H1 (cell line): ENCODE results near the gene MEGF11. TPM values are rescaled to one million over a fixed set of nuclear protein-coding genes. Genes with fewer than 3 reads are reported as not detected.

Experiments used
- CTCF ChIA-PET: fragments of 300-600 bp; sonication (Branson Sonifier 250); formaldehyde crosslinking; loops from one replicate; lab custom pipeline; 2021; ENCODE audit not compliant: partially characterized antibody; lab: Charles Lee
- POLR2A ChIA-PET: fragments of 300-600 bp; sonication (Branson Sonifier 250); formaldehyde crosslinking; loops from one replicate; lab custom pipeline; 2021; ENCODE audit warnings: inconsistent platforms; ENCODE audit not compliant: partially characterized antibody; lab: Charles Lee
- DNase-seq, 2 experiments: peaks; one replicate each; pipeline versions ENCODE4 v3.0.0 to v3.0.0-alpha.2; 2010 to 2022; ENCODE audit warnings: low spot score in 2 of 2, low read depth in 1 of 2, mixed read lengths in 1 of 2
- FAIRE-seq: peaks from 2 replicates; lab custom pipeline; 2011; peaks lifted over from hg19 to GRCh38; lab: Jason Lieb, UNC
- H2AFZ ChIP-seq: 2 replicates; pipeline ENCODE4 v1.8.1; 2012; ENCODE audit warnings: low read length, inconsistent platforms
- H2AK5ac ChIP-seq: 2 replicates; pipeline ENCODE4 v1.6.1; 2013; ENCODE audit warnings: low read depth, low read length
- H2BK120ac ChIP-seq: replicated peaks from 2 replicates; pipeline ENCODE3; 2013; ENCODE audit warnings: low read depth, low read length, inconsistent platforms
- H2BK12ac ChIP-seq: 2 replicates; pipeline ENCODE4 v1.6.1; 2013; ENCODE audit warnings: low read depth, low read length
- H2BK15ac ChIP-seq: 2 replicates; pipeline ENCODE4 v1.6.1; 2013; ENCODE audit warnings: low read length
- H2BK20ac ChIP-seq: 2 replicates; pipeline ENCODE4 v1.6.1; 2013; ENCODE audit warnings: low read length
- H2BK5ac ChIP-seq: 2 replicates; pipeline ENCODE4 v1.6.1; 2013; ENCODE audit warnings: low read depth, low read length
- H3K14ac ChIP-seq: 2 replicates; pipeline ENCODE4 v1.6.1; 2013; ENCODE audit warnings: inconsistent platforms; ENCODE audit not compliant: insufficient read length
- H3K18ac ChIP-seq: 2 replicates; pipeline ENCODE4 v1.6.1; 2013; ENCODE audit warnings: low read length; ENCODE audit errors: extremely low read depth
- H3K23ac ChIP-seq: 2 replicates; pipeline ENCODE4 v1.6.1; 2013; ENCODE audit warnings: inconsistent platforms; ENCODE audit not compliant: insufficient read length
- H3K23me2 ChIP-seq: 2 replicates; pipeline ENCODE4 v1.6.1; 2013; ENCODE audit warnings: low read depth, low read length
- H3K27ac ChIP-seq: 2 replicates; pipeline ENCODE4 v1.6.1; 2011; ENCODE audit warnings: low read depth, low read length, inconsistent platforms
- H3K27me3 ChIP-seq, 4 experiments: replicated peaks in 1 of 4; 1 replicate in 1 of 4; 2 replicates in 3 of 4; pipeline versions ENCODE4 v1.6.1 to v1.8.1; 2011 to 2013; ENCODE audit warnings: low read length in 3 of 4, mild to moderate bottlenecking in 3 of 4, inconsistent platforms in 2 of 4, mixed read lengths in 2 of 4, moderate library complexity in 1 of 4; ENCODE audit not compliant: control insufficient read depth in 3 of 4, insufficient read depth in 3 of 4; ENCODE audit errors: extremely low read depth in 1 of 4
- H3K36me3 ChIP-seq, 4 experiments: 2 replicates each; pipeline versions ENCODE4 v1.6.1 to v1.8.1; 2011 to 2013; ENCODE audit warnings: mild to moderate bottlenecking in 4 of 4, low read length in 3 of 4, moderate library complexity in 2 of 4, control low read depth in 1 of 4, inconsistent platforms in 1 of 4; ENCODE audit not compliant: insufficient read depth in 4 of 4, control insufficient read depth in 2 of 4
- H3K4ac ChIP-seq: replicated peaks from 2 replicates; pipeline ENCODE3; 2013; ENCODE audit warnings: low read length, low read depth, mixed read lengths, inconsistent platforms; ENCODE audit not compliant: insufficient read length
- H3K4me1 ChIP-seq, 4 experiments: replicated peaks in 1 of 4; 1 replicate in 1 of 4; 2 replicates in 3 of 4; pipeline versions ENCODE4 v1.6.1 to v1.8.1; 2011 to 2013; ENCODE audit warnings: low read length in 3 of 4, inconsistent platforms in 2 of 4, mixed read lengths in 1 of 4; ENCODE audit not compliant: insufficient read depth in 4 of 4, control insufficient read depth in 3 of 4
- H3K4me2 ChIP-seq, 2 experiments: 2 replicates each; pipeline versions ENCODE4 v1.6.1 to v1.8.1; 2011 to 2013; ENCODE audit warnings: low read depth in 2 of 2, low read length in 2 of 2, control low read depth in 1 of 2, inconsistent platforms in 1 of 2, mild to moderate bottlenecking in 1 of 2; ENCODE audit not compliant: insufficient read depth in 1 of 2
- H3K4me3 ChIP-seq, 4 experiments: fragments of 200-600, 300-600 bp in 1 of 4; sonication (generic), shearing (Covaris generic), sonication (Bioruptor Twin) in 1 of 4; 2 replicates each; pipeline versions ENCODE4 v1.5.1 to v1.8.1; 2011 to 2016; ENCODE audit warnings: low read length in 4 of 4, low read depth in 3 of 4, control low read depth in 2 of 4, inconsistent platforms in 2 of 4, mild to moderate bottlenecking in 2 of 4, mixed read lengths in 1 of 4, moderate library complexity in 1 of 4; ENCODE audit not compliant: insufficient read depth in 2 of 4; ENCODE audit errors: extremely low read depth in 1 of 4
- H3K56ac ChIP-seq: replicated peaks from 2 replicates; pipeline ENCODE3; 2013; ENCODE audit warnings: low read depth, mild to moderate bottlenecking, mixed read lengths, low read length, inconsistent platforms; ENCODE audit not compliant: insufficient read length
- H3K79me1 ChIP-seq: 2 replicates; pipeline ENCODE4 v1.6.1; 2013; ENCODE audit warnings: low read depth, low read length, control low read depth
- H3K79me2 ChIP-seq, 2 experiments: 2 replicates each; pipeline versions ENCODE4 v1.6.1 to v1.8.1; 2012 to 2013; ENCODE audit warnings: low read length in 2 of 2, mild to moderate bottlenecking in 2 of 2, inconsistent platforms in 1 of 2; ENCODE audit not compliant: insufficient read depth in 2 of 2, control insufficient read depth in 1 of 2
- H3K9ac ChIP-seq, 4 experiments: replicated peaks in 1 of 4; 1 replicate in 1 of 4; 2 replicates in 3 of 4; pipeline versions ENCODE4 v1.6.1 to v1.8.1; 2011 to 2013; ENCODE audit warnings: low read depth in 3 of 4, low read length in 3 of 4, control low read depth in 2 of 4, mild to moderate bottlenecking in 2 of 4, moderate library complexity in 2 of 4, inconsistent platforms in 1 of 4; ENCODE audit errors: extremely low read depth in 1 of 4
- H3K9me3 ChIP-seq, 2 experiments: 2 replicates each; pipeline versions ENCODE4 v1.6.1 to v1.8.1; 2012 to 2013; ENCODE audit warnings: mild to moderate bottlenecking in 2 of 2, moderate library complexity in 2 of 2, control low read depth in 1 of 2, inconsistent platforms in 1 of 2, low read depth in 1 of 2, low read length in 1 of 2, mixed read lengths in 1 of 2; ENCODE audit not compliant: insufficient read depth in 2 of 2
- H4K20me1 ChIP-seq, 2 experiments: replicated peaks in 1 of 2; 2 replicates each; pipeline versions ENCODE3 to v1.8.1; 2011 to 2013; ENCODE audit warnings: inconsistent platforms in 2 of 2, low read length in 2 of 2, mild to moderate bottlenecking in 1 of 2; ENCODE audit not compliant: insufficient read depth in 2 of 2, control insufficient read depth in 1 of 2
- H4K5ac ChIP-seq: 2 replicates; pipeline ENCODE4 v1.6.1; 2013; ENCODE audit warnings: low read length, low read depth, mixed read lengths, inconsistent platforms; ENCODE audit not compliant: insufficient read length
- H4K8ac ChIP-seq: 2 replicates; pipeline ENCODE4 v1.8.0; 2013; ENCODE audit warnings: mild to moderate bottlenecking, moderate library complexity, low read length, inconsistent platforms; ENCODE audit not compliant: insufficient read depth; ENCODE audit errors: extremely low read depth
- H4K91ac ChIP-seq: replicated peaks from 2 replicates; pipeline ENCODE3; 2013; ENCODE audit warnings: low read length, mixed read lengths, inconsistent platforms; ENCODE audit not compliant: insufficient read length
- KDM4A ChIP-seq: IDR thresholded peaks from one replicate; pipeline ENCODE4 v1.7.1; 2012; ENCODE audit warnings: low read depth, mild to moderate bottlenecking, moderate library complexity, low read length, inconsistent platforms; ENCODE audit not compliant: severe bottlenecking
- POLR2A ChIP-seq, 2 experiments: IDR thresholded peaks; 1 replicate in 1 of 2; 2 replicates in 1 of 2; pipeline ENCODE4 v1.6.1; 2011; ENCODE audit warnings: low read depth in 2 of 2, low read length in 2 of 2, mild to moderate bottlenecking in 2 of 2; ENCODE audit errors: control extremely low read depth in 1 of 2
- SP2 ChIP-seq: IDR thresholded peaks from 2 replicates; pipeline ENCODE4 v1.6.1; 2012; ENCODE audit warnings: mild to moderate bottlenecking, low read length, inconsistent platforms
- SRF ChIP-seq: IDR thresholded peaks from 2 replicates; pipeline ENCODE4 v1.6.1; 2011; ENCODE audit warnings: mild to moderate bottlenecking, low read depth, low read length, moderate library complexity
- TAF7 ChIP-seq: optimal IDR thresholded peaks from 2 replicates; pipeline ENCODE3; 2011; ENCODE audit warnings: low read depth, mild to moderate bottlenecking, inconsistent platforms, low read length, moderate library complexity, borderline replicate concordance
- TEAD4 ChIP-seq: IDR thresholded peaks from 2 replicates; pipeline ENCODE4 v1.6.1; 2012; ENCODE audit warnings: low read depth, low read length, inconsistent platforms, mixed read lengths
- YY1 ChIP-seq: IDR thresholded peaks from 2 replicates; pipeline ENCODE4 v1.6.1; 2011; ENCODE audit warnings: low read depth, mild to moderate bottlenecking, low read length
- ZNF274 ChIP-seq: IDR thresholded peaks from 2 replicates; pipeline ENCODE4 v1.7.0; 2012; ENCODE audit warnings: low read length, borderline replicate concordance; ENCODE audit errors: extremely low read depth
- WGBS, 2 experiments: shearing (Covaris generic) in 1 of 2; methylation state at CpG; one replicate each; pipeline versions ENCODE4 v1.1.6 to v1.1.7; 2013 to 2015; ENCODE audit warnings: low lambda C conversion rate in 2 of 2, mixed read lengths in 2 of 2, inconsistent platforms in 1 of 2, low coverage in 1 of 2, missing lambda C conversion rate in 1 of 2; ENCODE audit not compliant: insufficient replicate concordance in 2 of 2, insufficient coverage in 1 of 2, insufficient read length in 1 of 2; ENCODE audit errors: extremely low coverage in 1 of 2, missing lambda C conversion rate in 1 of 2; 5-methylcytosine and 5-hydroxymethylcytosine counted together
- polyA plus RNA-seq, 7 experiments: library from polyadenylated mRNA; depleted of rRNA in 3 of 7; stranded (reverse) in 5 of 7; unstranded in 2 of 7; fragments of >200 nt in 5 of 7; fragments of 200-250 nt in 2 of 7; gene quantifications; 1 replicate in 5 of 7; 2 replicates in 1 of 7; 4 replicates in 1 of 7; pipeline versions ENCODE4 v1.2.1 to v1.2.3, GENCODE V29; 2011 to 2013; ENCODE audit warnings: missing spikeins in 2 of 7, mixed read lengths in 2 of 7
- total RNA-seq: library from RNA; stranded (reverse); fragmentation: NEBNext Ultra II Directional; extraction: Animal tissue kit (Norgen Biotek cat#: 25700); gene quantifications from 2 replicates; pipeline ENCODE4 v1.2.1, GENCODE V29; 2021
- TF ChIP-seq, protein P1 (sequence below): IDR thresholded peaks from 2 replicates; pipeline ENCODE4 v1.6.1; 2012; ENCODE audit warnings: inconsistent platforms

The MEGF11 gene
- total and polyA plus RNA-seq, 2 of the 8 experiments (the other 6 are each of a cell fraction or from before 2014, with no cell fraction given): 4.4 to 4.8 TPM

DNA sequence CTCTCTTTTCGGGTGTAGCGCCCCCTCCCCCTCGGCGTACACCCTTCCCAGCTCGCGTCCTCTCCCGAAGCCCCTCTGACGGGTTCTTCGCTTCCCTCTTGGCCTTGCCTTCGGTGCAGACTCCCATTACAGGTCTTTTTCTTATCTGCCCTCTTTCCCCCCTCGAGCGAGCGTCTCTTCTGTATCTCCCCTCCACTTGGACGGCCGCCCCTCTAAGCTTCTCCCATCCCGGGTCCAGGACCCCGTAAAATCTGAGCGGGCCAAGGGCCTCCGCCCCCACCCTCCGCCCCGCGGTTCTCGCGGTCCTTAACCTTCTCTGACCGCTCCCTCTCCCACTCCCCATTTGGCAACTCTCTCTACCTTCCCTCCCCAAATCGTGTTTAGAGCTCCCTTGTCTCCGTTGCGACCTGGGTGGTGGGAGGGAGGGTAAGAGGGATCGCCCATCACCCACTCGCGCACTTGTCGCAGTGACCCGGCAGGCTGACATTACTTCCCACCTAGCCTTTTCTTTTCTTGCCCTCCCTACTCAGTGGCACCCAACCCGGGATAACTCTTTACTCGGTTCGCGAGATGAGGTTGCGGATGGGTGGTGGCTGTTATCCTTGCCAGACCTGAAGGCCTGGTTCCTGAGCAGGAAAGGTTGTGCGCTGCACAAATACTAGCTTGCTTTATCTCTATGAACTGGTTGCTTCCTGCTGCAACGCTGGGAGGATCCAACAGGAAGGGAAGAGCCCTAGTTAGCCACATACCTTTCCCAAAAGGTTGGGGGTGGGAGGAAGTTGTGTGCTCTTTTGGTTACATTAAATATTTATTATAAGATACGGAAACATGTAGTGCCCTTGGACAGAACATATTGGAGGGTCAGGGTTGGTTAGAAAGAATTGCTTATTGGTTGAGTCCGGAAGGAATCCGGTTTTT, 383.3 kb downstream of the MEGF11 start:
- Histone ChIP-seq H3K27me3 (no peaks in the 10 kb centered on the region), H3K18ac (peak overlapping the region; percentile 72), H3K9me3 (no peaks in the 10 kb centered on the region), H3K36me3 (no peaks in the 10 kb centered on the region; a peak in 1 of 8 replicates), H2BK20ac (no peak overlapping the region), H2BK12ac (no peak overlapping the region; the same call in 1 of the 2 replicates), H3K56ac (peak overlapping the region; percentile 43), H3K23ac (no peak overlapping the region), H2BK5ac (peak overlapping the region; percentile 98), H3K9ac (peak overlapping the region; percentile 25 to 96 (median 84)), H4K5ac (no peak overlapping the region), H2BK120ac (no peak overlapping the region), H3K4me2 (peak overlapping the region; percentile 87 to 89), H2AK5ac (no peak overlapping the region), H3K14ac (no peak overlapping the region), H3K4me1 (peaks cover 0 to 2% (median 0%) of the 10 kb centered on the region in 4 experiments; a peak in 2 of 7 replicates), H3K4me3 (peak overlapping the region; percentile 85 to 99 (median 92)), H4K91ac (no peak overlapping the region), H4K20me1 (peaks cover 2 to 3% of the 10 kb centered on the region in 2 experiments), H3K79me2 (peaks cover 7 to 54% of the 10 kb centered on the region in 2 experiments), H3K27ac (peak overlapping the region; percentile 92), H2AFZ (no peak overlapping the region), H3K4ac (peak overlapping the region; percentile 76), H3K79me1 (no peaks in the 10 kb centered on the region; the same call in 1 of the 2 replicates), H4K8ac (no peak overlapping the region), H3K23me2 (peaks cover 6% of the 10 kb centered on the region; the same call in 1 of the 2 replicates), H2BK15ac (no peak overlapping the region)
- FAIRE-seq (no peak), DNase-seq (no peak)
- 3% methylated on average over 31 of the region's 43 CpGs; no CpG with 5 or more reads in 1 of the 2 experiments for whole genome bisulfite sequencing, 2 experiments
- ChIA-PET POLR2A (interaction anchor here (0.8 to 2.6 kb wide), 28 partner anchors 8 to 635 kb away, joined by 3 to 19 read pairs (median 4); partner anchors contain the start of genes HACD3, INTS14, RNU5B-1 and RPL4), CTCF (interaction anchor here (0.6 to 5.5 kb wide), 20 partner anchors 8 to 416 kb away, joined by 3 to 40 read pairs (median 4); partner anchors contain the start of genes DENND4A and INTS14)
- no peak for TF ChIP-seq SRF
- no peak for TF ChIP-seq TEAD4
- TF ChIP-seq SP2: no peak
- TF ChIP-seq TAF7: no peak
- no peak for TF ChIP-seq YY1
- TF ChIP-seq POLR2A (IDR thresholded peaks at IDR 0.05; ENCODE audit: control extremely low read depth in 1 of 2, low read depth in 2 of 2, low read length in 2 of 2): no peak
- TF ChIP-seq, protein P1, sequence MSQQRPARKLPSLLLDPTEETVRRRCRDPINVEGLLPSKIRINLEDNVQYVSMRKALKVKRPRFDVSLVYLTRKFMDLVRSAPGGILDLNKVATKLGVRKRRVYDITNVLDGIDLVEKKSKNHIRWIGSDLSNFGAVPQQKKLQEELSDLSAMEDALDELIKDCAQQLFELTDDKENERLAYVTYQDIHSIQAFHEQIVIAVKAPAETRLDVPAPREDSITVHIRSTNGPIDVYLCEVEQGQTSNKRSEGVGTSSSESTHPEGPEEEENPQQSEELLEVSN: no peak
- peak; percentile 5 for TF ChIP-seq KDM4A
- TF ChIP-seq ZNF274: no peak
